ENCODE data around the gene TSEN2. TPM values are rescaled to one million over a fixed set of nuclear protein-coding genes. Genes with fewer than 3 reads are reported as not detected.

The TSEN2 gene
- total RNA-seq, 3 donors from 2014 or later (not counting 1 experiment from before 2014, with no cell fraction given), result 4.1 to 11.4 (median 5.7) TPM

GRCh38 chr3:12512534-12513118, 28.3 kb downstream of the TSEN2 start:
- intact Hi-C loops (cut with micrococcal nuclease), result no loop called here
- no peaks in the 10 kb centered on the region for H3K4me1 ChIP-seq (ENCODE audit: control insufficient read depth, insufficient read depth, low read length)
- no peaks in the 10 kb centered on the region for H3K9me3 Mint-ChIP-seq
- TF ChIP-seq CTCF (IDR thresholded peaks at IDR 0.05), result no peak
- H3K27me3 ChIP-seq (ENCODE audit: control insufficient read depth, insufficient read depth, low read length), result no peaks in the 10 kb centered on the region
- no peak overlapping the region for H3K27ac Mint-ChIP-seq
- no peak overlapping the region for H3K4me3 ChIP-seq (ENCODE audit: low read length)
- WGBS (ENCODE audit: insufficient coverage), result 92% methylated on average over 2 of the region's 4 CpGs
- no peak overlapping the region for H3K27ac ChIP-seq (ENCODE audit: low read length)
- H3K27me3 Mint-ChIP-seq (ENCODE audit: low read depth in 2 of 2), result no peaks in the 10 kb centered on the region
- H3K4me3 Mint-ChIP-seq, result no peak overlapping the region
- H3K4me1 Mint-ChIP-seq, result no peaks in the 10 kb centered on the region
- no peak for DNase-seq
- ATAC-seq, result no peak
- H3K9me3 ChIP-seq (ENCODE audit: control insufficient read depth, insufficient read depth, low read length), result no peaks in the 10 kb centered on the region
- peaks cover 1% of the 10 kb centered on the region for H3K36me3 ChIP-seq (ENCODE audit: control insufficient read depth, insufficient read depth, low read length)
- no peaks in the 10 kb centered on the region for H3K36me3 Mint-ChIP-seq

GRCh38 chr3:12513694-12514446, 29.6 kb downstream of the TSEN2 start:
- H3K4me3 ChIP-seq (ENCODE audit: low read length), result no peak overlapping the region
- intact Hi-C loops (cut with micrococcal nuclease), result no loop called here
- Mint-ChIP-seq H3K27me3 (ENCODE audit: low read depth in 2 of 2) (no peaks in the 10 kb centered on the region), H3K4me1 (no peaks in the 10 kb centered on the region), H3K9me3 (no peaks in the 10 kb centered on the region), H3K4me3 (no peak overlapping the region), H3K36me3 (no peaks in the 10 kb centered on the region), H3K27ac (no peak overlapping the region)
- ATAC-seq, result no peak
- 93% methylated on average over 5 of the region's 5 CpGs for WGBS (ENCODE audit: insufficient coverage)
- H3K36me3 ChIP-seq (ENCODE audit: control insufficient read depth, insufficient read depth, low read length), result peaks cover 1% of the 10 kb centered on the region
- H3K4me1 ChIP-seq (ENCODE audit: control insufficient read depth, insufficient read depth, low read length), result no peaks in the 10 kb centered on the region
- no peak for DNase-seq
- H3K27ac ChIP-seq (ENCODE audit: low read length), result no peak overlapping the region
- TF ChIP-seq CTCF (IDR thresholded peaks at IDR 0.05), result no peak
- no peaks in the 10 kb centered on the region for H3K9me3 ChIP-seq (ENCODE audit: control insufficient read depth, insufficient read depth, low read length)
- H3K27me3 ChIP-seq (ENCODE audit: control insufficient read depth, insufficient read depth, low read length), result no peaks in the 10 kb centered on the region

GRCh38 chr3:12515631-12516030, 31.4 kb downstream of the TSEN2 start:
- intact Hi-C loops (cut with micrococcal nuclease), result no loop called here
- no peaks in the 10 kb centered on the region for H3K36me3 Mint-ChIP-seq
- H3K4me3 Mint-ChIP-seq, result no peak overlapping the region
- no peak overlapping the region for H3K4me3 ChIP-seq (ENCODE audit: low read length)
- TF ChIP-seq CTCF (IDR thresholded peaks at IDR 0.05), result no peak
- H3K27ac Mint-ChIP-seq, result no peak overlapping the region
- no peaks in the 10 kb centered on the region for H3K4me1 Mint-ChIP-seq
- H3K9me3 Mint-ChIP-seq, result no peaks in the 10 kb centered on the region
- H3K27ac ChIP-seq (ENCODE audit: low read length), result no peak overlapping the region
- DNase-seq, result no peak
- ATAC-seq, result no peak
- no peaks in the 10 kb centered on the region for H3K27me3 Mint-ChIP-seq (ENCODE audit: low read depth in 2 of 2)
- H3K4me1 ChIP-seq (ENCODE audit: control insufficient read depth, insufficient read depth, low read length), result no peaks in the 10 kb centered on the region
- H3K27me3 ChIP-seq (ENCODE audit: control insufficient read depth, insufficient read depth, low read length), result no peaks in the 10 kb centered on the region
- peaks cover 1% of the 10 kb centered on the region for H3K36me3 ChIP-seq (ENCODE audit: control insufficient read depth, insufficient read depth, low read length)
- H3K9me3 ChIP-seq (ENCODE audit: control insufficient read depth, insufficient read depth, low read length), result no peaks in the 10 kb centered on the region

Data from natural killer cell (primary cell).